Kidney (tissue), 14 donors: ENCODE results near the gene EPSTI1. TPM values are rescaled to one million over a fixed set of nuclear protein-coding genes. Genes with fewer than 3 reads are reported as not detected.
A peak's percentile ranks its signal among the peaks of the same experiment; 100 is the strongest.

Experiments
- DNase-seq, 5 donors: peaks; one replicate each; pipeline ENCODE4 v3.0.0-alpha.2; 2013 to 2020
- FAIRE-seq: peaks from 2 replicates; lab custom pipeline; 2012; peaks lifted over from hg19 to GRCh38; lab: Jason Lieb, UNC
- H3K27ac ChIP-seq, 2 donors: one replicate each; pipeline ENCODE4 v1.7.0; 2013; ENCODE audit warnings: low read depth in 2 of 2, low read length in 2 of 2, inconsistent platforms in 1 of 2
- H3K27me3 ChIP-seq: one replicate; pipeline ENCODE4 v1.7.1; 2013; ENCODE audit warnings: low read length, inconsistent platforms; ENCODE audit not compliant: control insufficient read depth, insufficient read depth
- H3K36me3 ChIP-seq, 3 donors: one replicate each; pipeline versions ENCODE4 v1.7.0 to v1.7.1; 2013; ENCODE audit warnings: low read length in 3 of 3, control low read depth in 1 of 3, inconsistent platforms in 1 of 3; ENCODE audit not compliant: insufficient read depth in 3 of 3, control insufficient read depth in 2 of 3
- H3K4me1 ChIP-seq, 3 donors: one replicate each; pipeline versions ENCODE4 v1.7.0 to v1.7.1; 2013; ENCODE audit warnings: low read length in 3 of 3, inconsistent platforms in 1 of 3, low read depth in 1 of 3; ENCODE audit not compliant: control insufficient read depth in 2 of 3, insufficient read depth in 2 of 3
- H3K4me3 ChIP-seq, 3 donors: one replicate each; pipeline versions ENCODE4 v1.7.0 to v1.8.1; 2013; ENCODE audit warnings: low read length in 3 of 3, control low read depth in 1 of 3, inconsistent platforms in 1 of 3
- H3K9ac ChIP-seq, 3 donors: one replicate each; pipeline versions ENCODE4 v1.7.0 to v1.7.1; 2013; ENCODE audit warnings: low read length in 3 of 3, control low read depth in 1 of 3, inconsistent platforms in 1 of 3
- H3K9me3 ChIP-seq, 3 donors: one replicate each; pipeline versions ENCODE4 v1.7.0 to v1.7.1; 2013; ENCODE audit warnings: low read length in 3 of 3, control low read depth in 1 of 3, inconsistent platforms in 1 of 3; ENCODE audit not compliant: control insufficient read depth in 2 of 3, insufficient read depth in 1 of 3
- CTCF ChIP-seq: IDR thresholded peaks from 3 replicates; pipeline ENCODE4 v1.5.1; 2012; ENCODE audit warnings: mild to moderate bottlenecking, moderate library complexity, borderline replicate concordance; ENCODE audit not compliant: insufficient read depth; ENCODE audit errors: extremely low read depth
- intact Hi-C: fragments of 100-400 bp; cut with DNase I; formaldehyde crosslinking; loops from one replicate; pipeline ENCODE4 v1.11.1; 2022
- polyA plus RNA-seq: library from polyadenylated mRNA; stranded (reverse); fragments of 350-450 nt; fragmentation: Illumina TruSeq; extraction: RNeasy Lipid Tissue Mini Kit (QIAGEN cat#74804); gene quantifications from one replicate; pipeline ENCODE4 v1.2.3, GENCODE V29; 2014; ENCODE audit warnings: low read depth, low replicate concordance; ENCODE audit not compliant: insufficient read depth
- total RNA-seq: library from RNA; stranded (reverse); fragmentation: NEBNext Ultra II Directional; extraction: Animal tissue kit (Norgen Biotek cat#: 25700); gene quantifications from one replicate; pipeline ENCODE4 v1.2.1, GENCODE V29; 2021
- donor health status: control.
- donor health status: control.
- donor health status: control.
- donor health status: control.
- donor health status: control.
- donor health status: DM: yes; HTN: yes; CAD: no.
- donor health status: Normal renal cell carcinoma (clear cell type).

The EPSTI1 gene
- total and polyA plus RNA-seq, 2 donors from 2014 or later: 11.2 to 12.2 TPM

DNA sequence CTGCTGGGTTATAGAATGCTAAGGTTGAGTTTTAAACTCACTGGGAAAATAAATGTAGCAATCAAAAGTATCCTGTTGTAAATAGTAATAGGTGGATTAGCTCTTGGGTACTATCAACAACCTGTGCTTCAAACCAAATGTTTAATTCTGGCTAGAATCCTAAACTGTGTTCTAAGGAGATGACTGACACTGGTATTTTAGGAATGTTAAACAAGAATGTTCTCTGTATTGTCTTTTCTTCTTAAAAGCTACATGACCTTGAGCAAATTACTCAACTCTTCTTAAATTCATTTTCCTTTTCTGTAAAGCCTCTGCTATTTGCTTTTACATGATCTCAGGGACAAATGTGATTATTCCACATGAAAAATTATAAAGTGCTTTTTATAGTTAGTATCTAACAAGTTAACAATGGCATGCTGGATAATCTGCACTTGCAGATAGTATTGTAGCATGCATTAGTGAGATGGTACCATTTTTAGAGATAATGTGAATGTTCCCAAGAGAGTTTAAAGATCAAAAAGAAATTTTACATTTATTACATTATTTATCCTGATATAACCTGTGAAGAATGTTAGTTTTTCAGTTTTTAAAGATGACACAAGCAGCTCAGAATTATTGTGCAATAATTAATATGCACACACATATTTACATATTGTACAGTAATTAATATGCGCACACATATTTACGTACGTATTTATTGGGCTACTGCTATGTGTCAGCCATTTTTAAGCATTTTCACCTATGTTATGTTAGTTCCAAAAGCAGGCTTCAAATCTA lies 13.6 kb upstream of the EPSTI1 start:
- Histone ChIP-seq H3K4me1 (peaks cover 0 to 7% (median 0%) of the 10 kb centered on the region in 3 donors), H3K36me3 (no peaks in the 10 kb centered on the region), H3K4me3 (no peak overlapping the region), H3K27ac (no peak overlapping the region), H3K9me3 (no peaks in the 10 kb centered on the region), H3K9ac (no peak overlapping the region), H3K27me3 (no peaks in the 10 kb centered on the region)
- TF ChIP-seq CTCF: no peak
- intact Hi-C loops: no loop called here
- FAIRE-seq (no peak), DNase-seq (peak in 2 of 5 donors; percentile 28 to 42)

DNA sequence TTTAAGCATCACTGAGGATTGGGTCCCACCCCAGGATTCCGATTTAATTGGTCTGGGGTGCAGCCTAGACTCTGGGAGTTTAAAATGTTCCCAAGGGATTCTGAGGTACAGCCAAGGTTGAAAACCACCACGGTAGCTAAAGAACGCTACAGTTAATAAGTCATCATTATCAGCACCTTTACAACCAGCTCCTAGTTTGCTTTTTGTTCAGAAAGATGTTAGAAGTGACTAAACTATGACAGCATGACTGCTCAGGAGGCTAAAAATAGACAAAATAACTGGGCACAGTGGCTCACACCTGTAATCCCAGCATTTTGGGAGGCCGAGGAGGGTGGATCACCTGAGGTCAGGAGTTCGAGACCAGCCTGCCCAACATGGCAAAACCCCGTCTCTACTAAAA lies 11.7 kb upstream of the EPSTI1 start:
- DNase-seq (no peak), FAIRE-seq (no peak)
- no peak overlapping the region for H3K4me3 ChIP-seq
- no peaks in the 10 kb centered on the region for H3K27me3 ChIP-seq
- no peaks in the 10 kb centered on the region for H3K36me3 ChIP-seq
- peaks cover 0 to 7% (median 0%) of the 10 kb centered on the region in 3 donors for H3K4me1 ChIP-seq
- no peaks in the 10 kb centered on the region for H3K9me3 ChIP-seq
- no peak overlapping the region for H3K9ac ChIP-seq
- H3K27ac ChIP-seq: no peak overlapping the region
- TF ChIP-seq CTCF: no peak
- intact Hi-C loops: no loop called here

DNA sequence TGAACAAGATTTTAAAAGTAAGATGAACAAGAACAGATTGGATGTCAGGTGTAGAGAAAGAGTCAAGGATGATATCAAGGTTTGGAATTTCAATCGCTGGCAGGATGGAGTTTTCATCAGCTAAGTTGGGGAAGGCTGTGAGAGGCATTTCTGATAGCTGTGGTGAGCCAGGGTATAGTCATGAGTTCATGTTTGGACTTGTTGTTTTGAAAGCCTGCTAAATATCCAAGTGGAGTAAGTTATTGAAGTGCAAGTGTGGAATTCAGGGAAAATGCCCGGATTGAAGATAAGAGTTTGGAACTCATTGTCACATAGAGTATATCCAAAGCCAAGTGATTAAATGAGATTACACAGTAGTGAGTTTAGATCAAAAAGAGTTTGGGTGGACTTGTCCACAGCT lies 11.0 kb upstream of the EPSTI1 start:
- H3K36me3 ChIP-seq: no peaks in the 10 kb centered on the region
- no peaks in the 10 kb centered on the region for H3K9me3 ChIP-seq
- intact Hi-C loops: no loop called here
- peaks cover 0 to 7% (median 0%) of the 10 kb centered on the region in 3 donors for H3K4me1 ChIP-seq
- H3K9ac ChIP-seq: no peak overlapping the region
- no peak for TF ChIP-seq CTCF
- DNase-seq (no peak), FAIRE-seq (no peak)
- no peaks in the 10 kb centered on the region for H3K27me3 ChIP-seq
- no peak overlapping the region for H3K27ac ChIP-seq
- no peak overlapping the region for H3K4me3 ChIP-seq
